Ovary (tissue), 9 donors: Measurements from ENCODE around the gene PLEKHO2. TPM values are rescaled to one million over a fixed set of nuclear protein-coding genes. Genes with fewer than 3 reads are reported as not detected.

Experiments
- DNase-seq, 5 donors: peaks; one replicate each; pipeline ENCODE4 v3.0.0-alpha.2; 2019 to 2020
- H3K27ac ChIP-seq, 2 donors: fragments of 200-600 bp; one replicate each; pipeline versions ENCODE4 v1.5.1 to v1.8.0; 2019 to 2022
- H3K27me3 ChIP-seq: fragments of 200-600 bp; one replicate; pipeline ENCODE4 v1.8.0; 2022
- H3K36me3 ChIP-seq: fragments of 200-600 bp; sonication (generic); one replicate; pipeline ENCODE4 v1.5.1; 2019
- H3K4me1 ChIP-seq: one replicate; pipeline ENCODE4 v1.8.1; 2013; ENCODE audit warnings: mild to moderate bottlenecking, moderate library complexity; ENCODE audit not compliant: insufficient read depth
- H3K4me3 ChIP-seq: fragments of 200-600 bp; sonication (generic); one replicate; pipeline ENCODE4 v1.5.1; 2017
- H3K9me3 ChIP-seq, 2 donors: fragments of 200-600 bp in 1 of 2; sonication (generic) in 1 of 2; one replicate each; pipeline versions ENCODE4 v1.5.1 to v1.8.1; 2013 to 2019; ENCODE audit warnings: mild to moderate bottlenecking in 1 of 2, moderate library complexity in 1 of 2
- EP300 ChIP-seq: sonication (generic); formaldehyde crosslinking; IDR thresholded peaks from one replicate; pipeline ENCODE4 v1.6.1; 2017; ENCODE audit warnings: antibody characterized with exemption
- POLR2A ChIP-seq: fragments of 450-650 bp; IDR thresholded peaks from one replicate; pipeline ENCODE4 v1.6.1; 2017; ENCODE audit warnings: antibody characterized with exemption, mild to moderate bottlenecking, moderate library complexity
- WGBS, 3 donors: extraction: QIAGEN DNeasy Blood & Tissue Kit in 1 of 3; methylation state at CpG; one replicate each; pipeline versions ENCODE4 v1.1.5 to v1.1.7; 2013 to 2017; 5-methylcytosine and 5-hydroxymethylcytosine counted together
- intact Hi-C, 4 donors: fragments of 100-400 bp; cut with DNase I; formaldehyde crosslinking; loops; one replicate each; pipeline versions ENCODE4 v1.11.0 to v1.15.1; 2022 to 2023
- polyA plus RNA-seq, 2 donors: library from polyadenylated mRNA; stranded (reverse); fragments of 200-250 nt in 1 of 2; fragments of 350-450 nt in 1 of 2; fragmentation: Illumina TruSeq in 1 of 2; extraction: RNeasy Lipid Tissue Mini Kit (QIAGEN cat#74804) in 1 of 2; gene quantifications; one replicate each; pipeline ENCODE4 v1.2.3, GENCODE V29; 2013 to 2014
- total RNA-seq, 7 donors: library from RNA; depleted of rRNA in 2 of 7; stranded (reverse); fragments of >200 nt in 2 of 7; fragmentation: NEBNext Ultra II Directional in 3 of 7; extraction: Animal tissue kit (Norgen Biotek cat#: 25700) in 3 of 7; gene quantifications; one replicate each; pipeline versions ENCODE4 v1.1.0 to v1.2.4, GENCODE V29; 2016 to 2023
- TF ChIP-seq, protein P1 (sequence below), 3 donors: fragments of 450-650 bp in 2 of 3; fragments of 200-600 bp in 1 of 3; IDR thresholded peaks; one replicate each; pipeline versions ENCODE4 v1.5.1 to v1.8.0; 2016 to 2022; ENCODE audit warnings: antibody characterized with exemption in 3 of 3, mild to moderate bottlenecking in 1 of 3
- donor health status: DM: no; HTN: no; CAD: no; lungs with moderate emphysema.
- donor health status: DM: no; HTN: no; CAD: no.
- donor health status: Bipolar disorder and iron deficiency.
- donor health status: DM: yes; HTN: yes; CAD: no.
- donor health status: DM: no; HTN: no; CAD: no.
- donor health status: DM: yes; HTN: yes; CAD: no.

Gene PLEKHO2
- total and polyA plus RNA-seq, 9 donors: 12.6 to 42.7 (median 27.5) TPM

GRCh38 chr15:64905119-64905831 lies 63.6 kb downstream of the PLEKHO2 start:
- Histone ChIP-seq H3K27ac (no peak overlapping the region), H3K9me3 (no peaks in the 10 kb centered on the region), H3K27me3 (no peaks in the 10 kb centered on the region), H3K4me3 (peak overlapping the region; percentile 34), H3K36me3 (no peaks in the 10 kb centered on the region), H3K4me1 (no peaks in the 10 kb centered on the region)
- no peak for TF ChIP-seq POLR2A
- TF ChIP-seq, protein P1, sequence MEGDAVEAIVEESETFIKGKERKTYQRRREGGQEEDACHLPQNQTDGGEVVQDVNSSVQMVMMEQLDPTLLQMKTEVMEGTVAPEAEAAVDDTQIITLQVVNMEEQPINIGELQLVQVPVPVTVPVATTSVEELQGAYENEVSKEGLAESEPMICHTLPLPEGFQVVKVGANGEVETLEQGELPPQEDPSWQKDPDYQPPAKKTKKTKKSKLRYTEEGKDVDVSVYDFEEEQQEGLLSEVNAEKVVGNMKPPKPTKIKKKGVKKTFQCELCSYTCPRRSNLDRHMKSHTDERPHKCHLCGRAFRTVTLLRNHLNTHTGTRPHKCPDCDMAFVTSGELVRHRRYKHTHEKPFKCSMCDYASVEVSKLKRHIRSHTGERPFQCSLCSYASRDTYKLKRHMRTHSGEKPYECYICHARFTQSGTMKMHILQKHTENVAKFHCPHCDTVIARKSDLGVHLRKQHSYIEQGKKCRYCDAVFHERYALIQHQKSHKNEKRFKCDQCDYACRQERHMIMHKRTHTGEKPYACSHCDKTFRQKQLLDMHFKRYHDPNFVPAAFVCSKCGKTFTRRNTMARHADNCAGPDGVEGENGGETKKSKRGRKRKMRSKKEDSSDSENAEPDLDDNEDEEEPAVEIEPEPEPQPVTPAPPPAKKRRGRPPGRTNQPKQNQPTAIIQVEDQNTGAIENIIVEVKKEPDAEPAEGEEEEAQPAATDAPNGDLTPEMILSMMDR (IDR thresholded peaks at IDR 0.05): peak in 2 of 3 donors; percentile 45 to 73
- intact Hi-C loops: no loop called here
- 24 to 25% (median 25%) methylated on average over 30 of the region's 30 CpGs for WGBS, 3 donors
- peak; percentile 43 to 74 (median 66) for DNase-seq

- intact Hi-C loops: no loop called here
- no peak for DNase-seq
- no peaks in the 10 kb centered on the region for H3K36me3 ChIP-seq
- H3K4me1 ChIP-seq: no peaks in the 10 kb centered on the region
- no peaks in the 10 kb centered on the region for H3K27me3 ChIP-seq
- TF ChIP-seq EP300 (no peak), POLR2A (no peak)
- TF ChIP-seq, protein P1 (IDR thresholded peaks at IDR 0.05): no peak
- H3K27ac ChIP-seq: no peak overlapping the region
- no peak overlapping the region for H3K4me3 ChIP-seq
- no peaks in the 10 kb centered on the region for H3K9me3 ChIP-seq
- WGBS, 3 donors: 80 to 92% (median 91%) methylated on average over 9 of the region's 9 CpGs
Observed at GRCh38 chr15:64905941-64906340, 64.2 kb downstream of the PLEKHO2 start.

GRCh38 chr15:64906402-64906801 lies 64.7 kb downstream of the PLEKHO2 start:
- WGBS, 3 donors: 88 to 98% (median 95%) methylated on average over 3 of the region's 3 CpGs
- H3K27ac ChIP-seq: no peak overlapping the region
- no peak for DNase-seq
- H3K36me3 ChIP-seq: no peaks in the 10 kb centered on the region
- TF ChIP-seq, protein P1 (IDR thresholded peaks at IDR 0.05): no peak
- TF ChIP-seq EP300: no peak
- no peak overlapping the region for H3K4me3 ChIP-seq
- H3K4me1 ChIP-seq: no peaks in the 10 kb centered on the region
- intact Hi-C loops: no loop called here
- H3K27me3 ChIP-seq: no peaks in the 10 kb centered on the region
- no peaks in the 10 kb centered on the region for H3K9me3 ChIP-seq

DNA sequence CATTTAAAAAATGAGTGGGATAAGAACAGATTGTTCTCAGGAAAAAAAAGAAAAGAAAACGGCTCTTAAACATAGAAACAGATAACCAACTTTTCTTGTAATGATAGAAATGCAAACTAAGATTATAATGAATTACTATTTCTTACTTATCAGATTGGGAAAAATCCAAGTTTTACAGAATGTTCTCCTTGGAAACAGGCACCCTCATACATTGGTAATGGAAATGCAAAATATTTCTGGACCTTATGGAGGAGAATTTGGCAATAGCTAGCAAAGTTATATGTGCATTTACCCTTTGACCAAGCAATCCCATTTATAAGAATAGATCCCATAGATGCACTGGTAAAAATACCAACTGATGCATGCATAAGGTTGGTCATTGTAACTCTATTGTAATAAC lies 66.3 kb downstream of the PLEKHO2 start:
- no peak overlapping the region for H3K4me3 ChIP-seq
- intact Hi-C loops: no loop called here
- no peaks in the 10 kb centered on the region for H3K9me3 ChIP-seq
- no peaks in the 10 kb centered on the region for H3K36me3 ChIP-seq
- H3K4me1 ChIP-seq: peaks cover 2% of the 10 kb centered on the region
- H3K27me3 ChIP-seq: no peaks in the 10 kb centered on the region
- 9 to 11% (median 9%) methylated on average over 1 of the region's 1 CpG for WGBS, 3 donors
- no peak for DNase-seq
- no peak for TF ChIP-seq POLR2A
- TF ChIP-seq, protein P1 (IDR thresholded peaks at IDR 0.05): no peak
- TF ChIP-seq EP300: no peak
- no peak overlapping the region for H3K27ac ChIP-seq
